IPS-NIHi11 (cell line): Measurements from ENCODE around the gene TOM1L1.
A peak's percentile ranks its signal among the peaks of the same experiment; 100 is the strongest.

Experiments
- DNase-seq: peaks from one replicate; pipeline ENCODE4 v3.0.0; 2012; ENCODE audit warnings: mixed read lengths, low spot score

The TOM1L1 gene

GRCh38 chr17:54948380-54948779 is 47.7 kb downstream of the TOM1L1 start:
- DNase-seq: no peak

GRCh38 chr17:54950116-54950515 is 49.5 kb downstream of the TOM1L1 start:
- no peak for DNase-seq

GRCh38 chr17:54951286-54951685 is 50.6 kb downstream of the TOM1L1 start:
- no peak for DNase-seq

- DNase-seq: peak; percentile 22
Observed at GRCh38 chr17:54956791-54957190, 56.1 kb downstream of the TOM1L1 start.

GRCh38 chr17:54967621-54968261 is 67.1 kb downstream of the TOM1L1 start:
- peak; percentile 49 for DNase-seq

- peak; percentile 93 for DNase-seq
Observed at GRCh38 chr17:54968262-54968987, 67.8 kb downstream of the TOM1L1 start, which contains the start of the genes COX11 and STXBP4. TSS of gene COX11 (minus strand) at chr17:54968654. CDS start at chr17:54968646, 8 bp downstream. TSS of gene STXBP4 (plus strand) at chr17:54968765. CDS start at chr17:54986220, 17,455 bp downstream.

GRCh38 chr17:54968988-54969332 is 68.3 kb downstream of the TOM1L1 start:
- DNase-seq: no peak

- no peak for DNase-seq
Observed at GRCh38 chr17:54969658-54970572, 69.3 kb downstream of the TOM1L1 start.

GRCh38 chr17:54971147-54971546 is 70.5 kb downstream of the TOM1L1 start:
- DNase-seq: no peak

- no peak for DNase-seq
Observed at GRCh38 chr17:54971901-54972300, 71.2 kb downstream of the TOM1L1 start.

- no peak for DNase-seq
Observed at GRCh38 chr17:54972406-54973138, 71.9 kb downstream of the TOM1L1 start.

GRCh38 chr17:54974759-54975158 is 74.1 kb downstream of the TOM1L1 start:
- no peak for DNase-seq

GRCh38 chr17:54976316-54976715 is 75.7 kb downstream of the TOM1L1 start:
- DNase-seq: no peak

GRCh38 chr17:54977744-54978143 is 77.1 kb downstream of the TOM1L1 start:
- DNase-seq: no peak

- no peak for DNase-seq
Observed at GRCh38 chr17:54979657-54980056, 79.0 kb downstream of the TOM1L1 start.

- no peak for DNase-seq
Observed at GRCh38 chr17:54980375-54980774, 79.7 kb downstream of the TOM1L1 start.

- DNase-seq: no peak
Observed at GRCh38 chr17:54982399-54982798, 81.7 kb downstream of the TOM1L1 start.

- no peak for DNase-seq
Observed at GRCh38 chr17:54983260-54983659, 82.6 kb downstream of the TOM1L1 start.

GRCh38 chr17:54985476-54985875 is 84.8 kb downstream of the TOM1L1 start:
- no peak for DNase-seq

GRCh38 chr17:54990118-54990517 is 89.5 kb downstream of the TOM1L1 start:
- DNase-seq: no peak

GRCh38 chr17:54991567-54991966 is 90.9 kb downstream of the TOM1L1 start:
- DNase-seq: no peak
